GM12875 (cell line): Measurements from ENCODE around the gene MUC16.

ENCODE experiments used
- H3K4me3 ChIP-seq: one replicate; pipeline ENCODE4 v1.5.1; 2011; ENCODE audit warnings: low read depth, low read length, control low read depth
- CTCF ChIP-seq: IDR thresholded peaks from 2 replicates; pipeline ENCODE4 v1.5.1; 2011; ENCODE audit warnings: low read depth, mild to moderate bottlenecking, control low read depth, inconsistent platforms, low read length, moderate library complexity, borderline replicate concordance; ENCODE audit not compliant: insufficient read depth

The MUC16 gene

GRCh38 chr19:9046694-9047093, 36.5 kb upstream of the MUC16 start:
- no peak overlapping the region for H3K4me3 ChIP-seq
- no peak for TF ChIP-seq CTCF

DNA sequence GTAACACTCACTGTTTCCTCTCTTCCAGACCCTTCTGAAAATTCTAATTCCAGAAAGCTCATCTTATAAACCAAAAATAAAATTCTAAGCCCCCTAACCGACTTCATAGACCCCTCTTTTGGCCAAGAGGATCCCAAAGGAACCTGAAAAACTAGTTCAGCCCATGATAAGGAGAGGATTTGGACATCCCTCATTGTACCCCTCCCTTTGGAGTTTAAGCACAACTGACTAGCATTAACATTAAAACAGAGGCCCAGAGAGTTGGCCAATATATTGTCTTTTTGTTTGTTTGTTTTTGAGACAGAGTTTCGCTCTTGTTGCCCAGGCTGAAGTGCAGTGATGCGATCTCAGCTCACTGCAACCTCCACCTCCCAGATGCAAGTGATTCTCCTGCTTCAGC, 34.2 kb upstream of the MUC16 start:
- H3K4me3 ChIP-seq: no peak overlapping the region
- no peak for TF ChIP-seq CTCF

- no peak overlapping the region for H3K4me3 ChIP-seq
- no peak for TF ChIP-seq CTCF
Observed at GRCh38 chr19:9043524-9043923, 33.3 kb upstream of the MUC16 start.

- no peak overlapping the region for H3K4me3 ChIP-seq
- TF ChIP-seq CTCF: no peak
Observed at GRCh38 chr19:9041023-9041422, 30.8 kb upstream of the MUC16 start.

DNA sequence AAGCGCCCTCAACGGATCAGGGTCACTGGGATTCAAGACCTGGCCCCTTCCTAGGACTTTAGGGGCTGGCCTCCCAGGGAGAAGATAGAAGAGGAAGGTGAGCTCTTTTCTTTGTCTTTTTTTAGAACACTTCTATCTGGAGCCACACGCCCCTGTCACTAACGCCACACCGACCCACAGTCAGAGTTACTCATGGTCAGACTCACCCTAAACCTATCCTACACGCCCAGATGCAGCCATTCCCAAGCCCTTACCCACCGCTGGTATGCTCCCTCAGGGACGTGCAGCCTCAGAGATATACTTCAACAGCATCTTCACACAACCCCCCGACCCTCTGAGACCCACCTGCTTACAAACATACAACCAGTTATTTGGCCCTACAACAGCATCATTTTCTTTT, 29.9 kb upstream of the MUC16 start:
- H3K4me3 ChIP-seq: no peak overlapping the region
- TF ChIP-seq CTCF: no peak

- no peak overlapping the region for H3K4me3 ChIP-seq
- no peak for TF ChIP-seq CTCF
Observed at GRCh38 chr19:9039728-9040127, 29.5 kb upstream of the MUC16 start.

GRCh38 chr19:9037400-9038062, 27.3 kb upstream of the MUC16 start:
- TF ChIP-seq CTCF: no peak
- H3K4me3 ChIP-seq: no peak overlapping the region
